Measurements from ENCODE around the gene CCL1.
"Not testable (repeated sequence)": the region's sequence is repeated elsewhere in the genome, so short reads cannot be mapped to it uniquely, and the experiment has no call there.

Gene CCL1

GRCh38 chr17:34357398-34357797 lies 5.6 kb downstream of the CCL1 start:
- no peak for DNase-seq

GRCh38 chr17:34356194-34356593 lies 6.8 kb downstream of the CCL1 start, which contains the start of gene CCL13:
Gene CCL13, plus strand, starts transcription at chr17:34356480. Its CDS starts 47 bp downstream, at chr17:34356527.
- no peak for DNase-seq

- no peak for DNase-seq
These were observed 8.4 kb downstream of the CCL1 start for GRCh38 chr17:34354637-34355036.

GRCh38 chr17:34352191-34352590 lies 10.8 kb downstream of the CCL1 start:
- no peak for DNase-seq

GRCh38 chr17:34351096-34351495 lies 11.9 kb downstream of the CCL1 start:
- DNase-seq, result no peak

- DNase-seq, result no peak
These were observed 13.3 kb downstream of the CCL1 start for GRCh38 chr17:34349751-34350150.

GRCh38 chr17:34347063-34347462 lies 16.0 kb downstream of the CCL1 start:
- DNase-seq, result no peak

- no peak for DNase-seq
These were observed 21.1 kb downstream of the CCL1 start for GRCh38 chr17:34341916-34342315.

- no peak for DNase-seq
These were observed 23.8 kb downstream of the CCL1 start for GRCh38 chr17:34339138-34339770.

GRCh38 chr17:34337701-34338100 lies 25.3 kb downstream of the CCL1 start:
- no peak for DNase-seq

- DNase-seq, result not testable (repeated sequence)
These were observed 35.5 kb downstream of the CCL1 start for GRCh38 chr17:34327580-34327979.

- no peak for DNase-seq
These were observed 41.1 kb downstream of the CCL1 start for GRCh38 chr17:34321964-34322363.

GRCh38 chr17:34319039-34319483 lies 44.0 kb downstream of the CCL1 start, which contains the start of gene CCL8:
Gene CCL8, plus strand, starts transcription at chr17:34319435. Its CDS starts 67 bp downstream, at chr17:34319502.
- DNase-seq, result no peak

GRCh38 chr17:34318474-34318873 lies 44.6 kb downstream of the CCL1 start:
- DNase-seq, result no peak

- DNase-seq, result no peak
These were observed 48.8 kb downstream of the CCL1 start for GRCh38 chr17:34314279-34314678.

- no peak for DNase-seq
These were observed 49.9 kb downstream of the CCL1 start for GRCh38 chr17:34313164-34313563.

- DNase-seq, result no peak
These were observed 51.0 kb downstream of the CCL1 start for GRCh38 chr17:34312080-34312479.

GRCh38 chr17:34311291-34311690 lies 51.7 kb downstream of the CCL1 start:
- no peak for DNase-seq

All from NCI-H1092 treated with DMSO at 0.1 percent for 48 hours (cell line).